ENCODE results near the gene RPL27.
"Not testable (repeated sequence)": the region's sequence is repeated elsewhere in the genome, so short reads cannot be mapped to it uniquely, and the experiment has no call there.

DNA sequence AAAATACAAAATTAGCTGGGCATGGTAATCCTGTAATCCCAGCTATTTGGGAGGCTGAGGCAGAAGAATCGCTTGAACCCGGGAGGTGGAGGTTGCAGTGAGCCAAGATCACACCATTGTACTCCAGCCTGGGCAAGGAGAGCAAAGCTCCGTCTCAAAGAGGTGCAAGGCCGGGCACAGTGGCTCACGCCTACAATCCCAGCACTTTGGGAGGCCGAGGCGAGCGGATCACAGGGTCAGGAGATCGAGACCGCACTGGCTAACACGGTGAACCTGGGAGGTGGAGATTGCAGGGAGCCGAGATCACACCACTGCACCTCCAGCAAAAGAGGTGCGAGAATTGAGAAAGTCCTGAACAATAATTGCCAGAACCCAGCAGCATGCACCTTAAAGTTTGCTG is 2.7 kb downstream of the RPL27 start:
- TF ChIP-seq POLR2A (IDR thresholded peaks at IDR 0.05; ENCODE audit: low read depth, low read length); TAF1 (IDR thresholded peaks at IDR 0.05; ENCODE audit: borderline replicate concordance, low read depth, low read length); POLR2AphosphoS5 (IDR thresholded peaks at IDR 0.05; ENCODE audit: low read depth, low read length): not testable (repeated sequence)
